Muscle of leg (tissue), 11 donors: ENCODE data around the gene GALNTL6. TPM values are rescaled to one million over a fixed set of nuclear protein-coding genes. Genes with fewer than 3 reads are reported as not detected.
"Not testable (repeated sequence)": the region's sequence is repeated elsewhere in the genome, so short reads cannot be mapped to it uniquely, and the experiment has no call there.

Experiments
- DNase-seq: peaks from one replicate; pipeline ENCODE4 v3.0.0; 2013
- H3K27ac ChIP-seq: one replicate; pipeline ENCODE4 v1.5.1; 2013; ENCODE audit warnings: mild to moderate bottlenecking, low read length, control low read depth
- H3K27me3 ChIP-seq: one replicate; pipeline ENCODE4 v1.6.1; 2013; ENCODE audit warnings: low read length; ENCODE audit not compliant: control insufficient read depth, insufficient read depth
- H3K36me3 ChIP-seq: one replicate; pipeline ENCODE4 v1.6.1; 2013; ENCODE audit warnings: low read length; ENCODE audit not compliant: control insufficient read depth, insufficient read depth
- H3K4me1 ChIP-seq: one replicate; pipeline ENCODE4 v1.6.1; 2013; ENCODE audit warnings: low read length; ENCODE audit not compliant: control insufficient read depth, insufficient read depth
- H3K4me3 ChIP-seq: one replicate; pipeline ENCODE4 v1.5.1; 2013; ENCODE audit warnings: low read length, control low read depth
- H3K9me3 ChIP-seq: replicated peaks from 2 replicates; pipeline ENCODE4 v1.6.1; 2013; ENCODE audit warnings: low read depth, low read length; ENCODE audit not compliant: control insufficient read depth
- WGBS: methylation state at CpG from one replicate; pipeline ENCODE4 v1.1.5; 2013; ENCODE audit warnings: missing lambda C conversion rate; ENCODE audit not compliant: insufficient coverage; 5-methylcytosine and 5-hydroxymethylcytosine counted together
- polyA plus RNA-seq, 8 donors: library from polyadenylated mRNA; unstranded; fragments of 120-200 nt; gene quantifications; one replicate each; pipeline versions ENCODE4 v1.2.1 to v1.2.3, GENCODE V29; 2013; ENCODE audit warnings: inconsistent platforms in 1 of 8, low replicate concordance in 1 of 8; ENCODE audit not compliant: insufficient read length in 8 of 8, insufficient read depth in 1 of 8
- total RNA-seq: library from RNA; stranded (reverse); fragments of 120-200 nt; gene quantifications from one replicate; pipeline ENCODE4 v1.2.4, GENCODE V29; 2013

The GALNTL6 gene
- total and polyA plus RNA-seq, 9 donors: 0.26 to 0.95 (median 0.53) TPM

- H3K36me3 ChIP-seq: no peaks in the 10 kb centered on the region
These were observed 1056.5 kb downstream of the GALNTL6 start for GRCh38 chr4:172869621-172870268.

GRCh38 chr4:172871381-172871780, 1058.2 kb downstream of the GALNTL6 start:
- Histone ChIP-seq H3K4me1 (no peaks in the 10 kb centered on the region), H3K9me3 (no peaks in the 10 kb centered on the region), H3K4me3 (no peak overlapping the region), H3K27ac (no peak overlapping the region), H3K27me3 (no peaks in the 10 kb centered on the region), H3K36me3 (no peaks in the 10 kb centered on the region)
- DNase-seq: no peak

More at GRCh38 chr4:172869621-172870268, 1056.5 kb downstream of the GALNTL6 start:
- H3K4me1 ChIP-seq: no peaks in the 10 kb centered on the region
- no peak overlapping the region for H3K4me3 ChIP-seq
- no peaks in the 10 kb centered on the region for H3K27me3 ChIP-seq
- H3K9me3 ChIP-seq: no peaks in the 10 kb centered on the region
- no peak overlapping the region for H3K27ac ChIP-seq
- no peak for DNase-seq
- WGBS: 100% methylated on average over 1 of the region's 1 CpG

GRCh38 chr4:172874944-172875343, 1061.7 kb downstream of the GALNTL6 start:
- no peak for DNase-seq
- H3K27ac ChIP-seq: no peak overlapping the region
- no peaks in the 10 kb centered on the region for H3K9me3 ChIP-seq
- no peaks in the 10 kb centered on the region for H3K27me3 ChIP-seq
- no peaks in the 10 kb centered on the region for H3K36me3 ChIP-seq
- WGBS: 33% methylated on average over 1 of the region's 3 CpGs
- no peak overlapping the region for H3K4me3 ChIP-seq
- H3K4me1 ChIP-seq: no peaks in the 10 kb centered on the region

- Histone ChIP-seq H3K4me1 (no peaks in the 10 kb centered on the region), H3K9me3 (no peaks in the 10 kb centered on the region)
- WGBS: no CpG with 5 or more reads among the region's 2 CpGs
These were observed 1063.2 kb downstream of the GALNTL6 start for GRCh38 chr4:172876394-172876793.

GRCh38 chr4:172881645-172882044, 1068.4 kb downstream of the GALNTL6 start:
- Histone ChIP-seq H3K27me3 (no peaks in the 10 kb centered on the region), H3K4me1 (no peaks in the 10 kb centered on the region), H3K36me3 (no peaks in the 10 kb centered on the region), H3K27ac (no peak overlapping the region), H3K9me3 (no peaks in the 10 kb centered on the region), H3K4me3 (no peak overlapping the region)
- no peak for DNase-seq
- WGBS: no CpG with 5 or more reads among the region's 6 CpGs

More at GRCh38 chr4:172876394-172876793, 1063.2 kb downstream of the GALNTL6 start:
- Histone ChIP-seq H3K4me3 (no peak overlapping the region), H3K27ac (no peak overlapping the region), H3K36me3 (no peaks in the 10 kb centered on the region), H3K27me3 (no peaks in the 10 kb centered on the region)
- DNase-seq: no peak

GRCh38 chr4:172887358-172887757, 1074.2 kb downstream of the GALNTL6 start:
- not testable (repeated sequence) for H3K9me3 ChIP-seq, DNase-seq, H3K4me3 ChIP-seq, H3K27me3 ChIP-seq, H3K36me3 ChIP-seq, H3K27ac ChIP-seq, H3K4me1 ChIP-seq
- WGBS: no CpG with 5 or more reads among the region's 3 CpGs

- Histone ChIP-seq H3K27ac (no peak overlapping the region), H3K4me3 (no peak overlapping the region), H3K27me3 (no peaks in the 10 kb centered on the region), H3K36me3 (no peaks in the 10 kb centered on the region), H3K4me1 (no peaks in the 10 kb centered on the region), H3K9me3 (no peaks in the 10 kb centered on the region)
- no peak for DNase-seq
- WGBS: no CpG with 5 or more reads among the region's 2 CpGs
These were observed 1074.8 kb downstream of the GALNTL6 start for GRCh38 chr4:172887959-172888358.

GRCh38 chr4:172892300-172892699, 1079.1 kb downstream of the GALNTL6 start:
- DNase-seq: no peak
- Histone ChIP-seq H3K4me3 (no peak overlapping the region), H3K27ac (no peak overlapping the region), H3K27me3 (no peaks in the 10 kb centered on the region), H3K4me1 (no peaks in the 10 kb centered on the region), H3K9me3 (peaks cover 8% of the 10 kb centered on the region), H3K36me3 (no peaks in the 10 kb centered on the region)
- WGBS: no CpG with 5 or more reads among the region's 4 CpGs

- no peaks in the 10 kb centered on the region for H3K36me3 ChIP-seq
- DNase-seq: no peak
- H3K27ac ChIP-seq: no peak overlapping the region
- peaks cover 9% of the 10 kb centered on the region for H3K9me3 ChIP-seq
- no peak overlapping the region for H3K4me3 ChIP-seq
- no peaks in the 10 kb centered on the region for H3K4me1 ChIP-seq
- WGBS: no CpG with 5 or more reads among the region's 3 CpGs
- H3K27me3 ChIP-seq: no peaks in the 10 kb centered on the region
These were observed 1082.5 kb downstream of the GALNTL6 start for GRCh38 chr4:172895699-172896098.

GRCh38 chr4:172897046-172897445, 1083.8 kb downstream of the GALNTL6 start:
- H3K27me3 ChIP-seq: no peaks in the 10 kb centered on the region
- H3K4me1 ChIP-seq: no peaks in the 10 kb centered on the region
- WGBS: 95% methylated on average over 2 of the region's 3 CpGs
- H3K9me3 ChIP-seq: peaks cover 9% of the 10 kb centered on the region
- H3K27ac ChIP-seq: no peak overlapping the region
- no peak for DNase-seq
- no peaks in the 10 kb centered on the region for H3K36me3 ChIP-seq
- H3K4me3 ChIP-seq: no peak overlapping the region

GRCh38 chr4:172898715-172899114, 1085.5 kb downstream of the GALNTL6 start:
- Histone ChIP-seq H3K9me3 (peaks cover 9% of the 10 kb centered on the region), H3K27ac (no peak overlapping the region), H3K4me1 (no peaks in the 10 kb centered on the region), H3K27me3 (no peaks in the 10 kb centered on the region), H3K36me3 (no peaks in the 10 kb centered on the region), H3K4me3 (no peak overlapping the region)
- no peak for DNase-seq
- 100% methylated on average over 2 of the region's 2 CpGs for WGBS
